ENCODE results near the gene TTN.

DNA sequence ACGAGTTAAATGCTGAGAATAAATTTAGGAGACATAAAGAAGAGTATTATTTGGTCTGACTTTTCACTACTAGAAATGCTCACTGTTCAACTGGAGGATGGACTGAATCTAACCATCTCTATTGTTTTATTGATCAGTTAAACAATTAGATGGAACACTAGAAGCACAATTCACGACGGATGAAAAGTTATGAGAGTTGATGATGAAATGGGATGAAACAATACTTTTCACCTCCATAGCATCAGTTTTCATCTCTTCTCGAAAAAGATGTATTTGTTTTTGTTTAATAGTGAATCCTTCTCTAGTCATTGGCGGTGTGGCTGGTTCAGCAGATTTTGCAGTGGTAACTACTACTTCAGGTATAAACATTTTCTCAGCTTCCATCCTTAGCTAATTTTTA lies 19.3 kb downstream of the TTN start:
- TF ChIP-seq YY1 (IDR thresholded peaks at IDR 0.05; ENCODE audit: low read depth, low read length) (no peak), SUZ12 (IDR thresholded peaks at IDR 0.05; ENCODE audit: unreplicated experiment) (no peak), CEBPB (IDR thresholded peaks at IDR 0.05; ENCODE audit: borderline replicate concordance in 1 of 2, low read depth in 2 of 2, low read length in 2 of 2) (no peak), TAF1 (IDR thresholded peaks at IDR 0.05; ENCODE audit: borderline replicate concordance, low read depth, low read length) (no peak), JUND (IDR thresholded peaks at IDR 0.05; ENCODE audit: low read depth, low read length) (no peak), YBX1 (IDR thresholded peaks at IDR 0.05) (no peak), RCOR1 (conservative IDR thresholded peaks at IDR 0.05; ENCODE audit: low read depth, low read length) (no peak), TCF12 (IDR thresholded peaks at IDR 0.05; ENCODE audit: low read depth, low read length) (no peak), KDM1A (IDR thresholded peaks at IDR 0.05; ENCODE audit: borderline replicate concordance) (no peak)
- TF ChIP-seq, protein P1, sequence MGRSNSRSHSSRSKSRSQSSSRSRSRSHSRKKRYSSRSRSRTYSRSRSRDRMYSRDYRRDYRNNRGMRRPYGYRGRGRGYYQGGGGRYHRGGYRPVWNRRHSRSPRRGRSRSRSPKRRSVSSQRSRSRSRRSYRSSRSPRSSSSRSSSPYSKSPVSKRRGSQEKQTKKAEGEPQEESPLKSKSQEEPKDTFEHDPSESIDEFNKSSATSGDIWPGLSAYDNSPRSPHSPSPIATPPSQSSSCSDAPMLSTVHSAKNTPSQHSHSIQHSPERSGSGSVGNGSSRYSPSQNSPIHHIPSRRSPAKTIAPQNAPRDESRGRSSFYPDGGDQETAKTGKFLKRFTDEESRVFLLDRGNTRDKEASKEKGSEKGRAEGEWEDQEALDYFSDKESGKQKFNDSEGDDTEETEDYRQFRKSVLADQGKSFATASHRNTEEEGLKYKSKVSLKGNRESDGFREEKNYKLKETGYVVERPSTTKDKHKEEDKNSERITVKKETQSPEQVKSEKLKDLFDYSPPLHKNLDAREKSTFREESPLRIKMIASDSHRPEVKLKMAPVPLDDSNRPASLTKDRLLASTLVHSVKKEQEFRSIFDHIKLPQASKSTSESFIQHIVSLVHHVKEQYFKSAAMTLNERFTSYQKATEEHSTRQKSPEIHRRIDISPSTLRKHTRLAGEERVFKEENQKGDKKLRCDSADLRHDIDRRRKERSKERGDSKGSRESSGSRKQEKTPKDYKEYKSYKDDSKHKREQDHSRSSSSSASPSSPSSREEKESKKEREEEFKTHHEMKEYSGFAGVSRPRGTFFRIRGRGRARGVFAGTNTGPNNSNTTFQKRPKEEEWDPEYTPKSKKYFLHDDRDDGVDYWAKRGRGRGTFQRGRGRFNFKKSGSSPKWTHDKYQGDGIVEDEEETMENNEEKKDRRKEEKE (IDR thresholded peaks at IDR 0.05), result no peak
- TF ChIP-seq, protein P2, sequence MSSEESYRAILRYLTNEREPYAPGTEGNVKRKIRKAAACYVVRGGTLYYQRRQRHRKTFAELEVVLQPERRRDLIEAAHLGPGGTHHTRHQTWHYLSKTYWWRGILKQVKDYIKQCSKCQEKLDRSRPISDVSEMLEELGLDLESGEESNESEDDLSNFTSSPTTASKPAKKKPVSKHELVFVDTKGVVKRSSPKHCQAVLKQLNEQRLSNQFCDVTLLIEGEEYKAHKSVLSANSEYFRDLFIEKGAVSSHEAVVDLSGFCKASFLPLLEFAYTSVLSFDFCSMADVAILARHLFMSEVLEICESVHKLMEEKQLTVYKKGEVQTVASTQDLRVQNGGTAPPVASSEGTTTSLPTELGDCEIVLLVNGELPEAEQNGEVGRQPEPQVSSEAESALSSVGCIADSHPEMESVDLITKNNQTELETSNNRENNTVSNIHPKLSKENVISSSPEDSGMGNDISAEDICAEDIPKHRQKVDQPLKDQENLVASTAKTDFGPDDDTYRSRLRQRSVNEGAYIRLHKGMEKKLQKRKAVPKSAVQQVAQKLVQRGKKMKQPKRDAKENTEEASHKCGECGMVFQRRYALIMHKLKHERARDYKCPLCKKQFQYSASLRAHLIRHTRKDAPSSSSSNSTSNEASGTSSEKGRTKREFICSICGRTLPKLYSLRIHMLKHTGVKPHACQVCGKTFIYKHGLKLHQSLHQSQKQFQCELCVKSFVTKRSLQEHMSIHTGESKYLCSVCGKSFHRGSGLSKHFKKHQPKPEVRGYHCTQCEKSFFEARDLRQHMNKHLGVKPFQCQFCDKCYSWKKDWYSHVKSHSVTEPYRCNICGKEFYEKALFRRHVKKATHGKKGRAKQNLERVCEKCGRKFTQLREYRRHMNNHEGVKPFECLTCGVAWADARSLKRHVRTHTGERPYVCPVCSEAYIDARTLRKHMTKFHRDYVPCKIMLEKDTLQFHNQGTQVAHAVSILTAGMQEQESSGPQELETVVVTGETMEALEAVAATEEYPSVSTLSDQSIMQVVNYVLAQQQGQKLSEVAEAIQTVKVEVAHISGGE (CRISPR knock-in tag; IDR thresholded peaks at IDR 0.05), result no peak
- TF ChIP-seq, protein P3, sequence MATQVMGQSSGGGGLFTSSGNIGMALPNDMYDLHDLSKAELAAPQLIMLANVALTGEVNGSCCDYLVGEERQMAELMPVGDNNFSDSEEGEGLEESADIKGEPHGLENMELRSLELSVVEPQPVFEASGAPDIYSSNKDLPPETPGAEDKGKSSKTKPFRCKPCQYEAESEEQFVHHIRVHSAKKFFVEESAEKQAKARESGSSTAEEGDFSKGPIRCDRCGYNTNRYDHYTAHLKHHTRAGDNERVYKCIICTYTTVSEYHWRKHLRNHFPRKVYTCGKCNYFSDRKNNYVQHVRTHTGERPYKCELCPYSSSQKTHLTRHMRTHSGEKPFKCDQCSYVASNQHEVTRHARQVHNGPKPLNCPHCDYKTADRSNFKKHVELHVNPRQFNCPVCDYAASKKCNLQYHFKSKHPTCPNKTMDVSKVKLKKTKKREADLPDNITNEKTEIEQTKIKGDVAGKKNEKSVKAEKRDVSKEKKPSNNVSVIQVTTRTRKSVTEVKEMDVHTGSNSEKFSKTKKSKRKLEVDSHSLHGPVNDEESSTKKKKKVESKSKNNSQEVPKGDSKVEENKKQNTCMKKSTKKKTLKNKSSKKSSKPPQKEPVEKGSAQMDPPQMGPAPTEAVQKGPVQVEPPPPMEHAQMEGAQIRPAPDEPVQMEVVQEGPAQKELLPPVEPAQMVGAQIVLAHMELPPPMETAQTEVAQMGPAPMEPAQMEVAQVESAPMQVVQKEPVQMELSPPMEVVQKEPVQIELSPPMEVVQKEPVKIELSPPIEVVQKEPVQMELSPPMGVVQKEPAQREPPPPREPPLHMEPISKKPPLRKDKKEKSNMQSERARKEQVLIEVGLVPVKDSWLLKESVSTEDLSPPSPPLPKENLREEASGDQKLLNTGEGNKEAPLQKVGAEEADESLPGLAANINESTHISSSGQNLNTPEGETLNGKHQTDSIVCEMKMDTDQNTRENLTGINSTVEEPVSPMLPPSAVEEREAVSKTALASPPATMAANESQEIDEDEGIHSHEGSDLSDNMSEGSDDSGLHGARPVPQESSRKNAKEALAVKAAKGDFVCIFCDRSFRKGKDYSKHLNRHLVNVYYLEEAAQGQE (IDR thresholded peaks at IDR 0.05; ENCODE audit: low read depth, low read length), result no peak
- TF ChIP-seq, protein P4, sequence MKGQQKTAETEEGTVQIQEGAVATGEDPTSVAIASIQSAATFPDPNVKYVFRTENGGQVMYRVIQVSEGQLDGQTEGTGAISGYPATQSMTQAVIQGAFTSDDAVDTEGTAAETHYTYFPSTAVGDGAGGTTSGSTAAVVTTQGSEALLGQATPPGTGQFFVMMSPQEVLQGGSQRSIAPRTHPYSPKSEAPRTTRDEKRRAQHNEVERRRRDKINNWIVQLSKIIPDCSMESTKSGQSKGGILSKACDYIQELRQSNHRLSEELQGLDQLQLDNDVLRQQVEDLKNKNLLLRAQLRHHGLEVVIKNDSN (IDR thresholded peaks at IDR 0.05; ENCODE audit: borderline replicate concordance, extremely low read length, insufficient read depth, low read depth, low read length), result no peak
- TF ChIP-seq, protein P5, sequence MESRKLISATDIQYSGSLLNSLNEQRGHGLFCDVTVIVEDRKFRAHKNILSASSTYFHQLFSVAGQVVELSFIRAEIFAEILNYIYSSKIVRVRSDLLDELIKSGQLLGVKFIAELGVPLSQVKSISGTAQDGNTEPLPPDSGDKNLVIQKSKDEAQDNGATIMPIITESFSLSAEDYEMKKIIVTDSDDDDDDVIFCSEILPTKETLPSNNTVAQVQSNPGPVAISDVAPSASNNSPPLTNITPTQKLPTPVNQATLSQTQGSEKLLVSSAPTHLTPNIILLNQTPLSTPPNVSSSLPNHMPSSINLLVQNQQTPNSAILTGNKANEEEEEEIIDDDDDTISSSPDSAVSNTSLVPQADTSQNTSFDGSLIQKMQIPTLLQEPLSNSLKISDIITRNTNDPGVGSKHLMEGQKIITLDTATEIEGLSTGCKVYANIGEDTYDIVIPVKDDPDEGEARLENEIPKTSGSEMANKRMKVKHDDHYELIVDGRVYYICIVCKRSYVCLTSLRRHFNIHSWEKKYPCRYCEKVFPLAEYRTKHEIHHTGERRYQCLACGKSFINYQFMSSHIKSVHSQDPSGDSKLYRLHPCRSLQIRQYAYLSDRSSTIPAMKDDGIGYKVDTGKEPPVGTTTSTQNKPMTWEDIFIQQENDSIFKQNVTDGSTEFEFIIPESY (IDR thresholded peaks at IDR 0.05), result no peak

All from GM12878 (cell line).